ENCODE data around the gene ZMYND19. TPM values are rescaled to one million over a fixed set of nuclear protein-coding genes. Genes with fewer than 3 reads are reported as not detected.
"Not testable (repeated sequence)": the region's sequence is repeated elsewhere in the genome, so short reads cannot be mapped to it uniquely, and the experiment has no call there.

Gene ZMYND19
- total RNA-seq, 4 donors from 2014 or later: 9.5 to 22.1 (median 11.7) TPM

GRCh38 chr9:137554349-137554748, 36.0 kb downstream of the ZMYND19 start:
- ATAC-seq (ENCODE audit: low FRiP score): no peak
- no peak for DNase-seq (ENCODE audit: low spot score)

GRCh38 chr9:137553654-137554053, 36.7 kb downstream of the ZMYND19 start:
- DNase-seq (ENCODE audit: low spot score); ATAC-seq (ENCODE audit: low FRiP score): not testable (repeated sequence)

More at GRCh38 chr9:137554349-137554748, 36.0 kb downstream of the ZMYND19 start:
- no peak for TF ChIP-seq CTCF (IDR thresholded peaks at IDR 0.05)

- peak; percentile 8 for ATAC-seq (ENCODE audit: low FRiP score)
- no peak for TF ChIP-seq CTCF (IDR thresholded peaks at IDR 0.05)
- no peak for DNase-seq (ENCODE audit: low spot score)
Observed at GRCh38 chr9:137552022-137552768, 38.1 kb downstream of the ZMYND19 start.

GRCh38 chr9:137551264-137552021, 38.9 kb downstream of the ZMYND19 start, which contains the start of gene MRPL41:
Gene MRPL41 (plus strand): TSS chr9:137551879. CDS start chr9:137552082, 203 bp downstream.
- ATAC-seq (ENCODE audit: low FRiP score): peak; percentile 84
- peak; percentile 78 for DNase-seq (ENCODE audit: low spot score)

GRCh38 chr9:137550958-137551263, 39.4 kb downstream of the ZMYND19 start:
- not testable (repeated sequence) for ATAC-seq (ENCODE audit: low FRiP score); DNase-seq (ENCODE audit: low spot score)

More at GRCh38 chr9:137551264-137552021, 38.9 kb downstream of the ZMYND19 start, which contains the start of gene MRPL41:
- TF ChIP-seq CTCF (IDR thresholded peaks at IDR 0.05): peak in 1 of 3 donors; percentile 30

GRCh38 chr9:137550231-137550621, 40.1 kb downstream of the ZMYND19 start, which contains the start of gene PNPLA7:
Gene PNPLA7 (minus strand): TSS chr9:137550402. CDS start chr9:137550197, 205 bp downstream.
- peak; percentile 59 for ATAC-seq (ENCODE audit: low FRiP score)
- TF ChIP-seq CTCF (IDR thresholded peaks at IDR 0.05): no peak

GRCh38 chr9:137547687-137548543, 42.4 kb downstream of the ZMYND19 start:
- no peak for ATAC-seq (ENCODE audit: low FRiP score)
- no peak for TF ChIP-seq CTCF (IDR thresholded peaks at IDR 0.05)
- no peak for DNase-seq (ENCODE audit: low spot score)

More at GRCh38 chr9:137550231-137550621, 40.1 kb downstream of the ZMYND19 start, which contains the start of gene PNPLA7:
- peak; percentile 51 for DNase-seq (ENCODE audit: low spot score)

Data from omental fat pad (tissue), 4 donors.